ENCODE data around the gene ADGRD1.

GRCh38 chr12:130988261-130988660 is 34.6 kb downstream of the ADGRD1 start:
- TF ChIP-seq POLR2AphosphoS5 (IDR thresholded peaks at IDR 0.05) = no peak
- TF ChIP-seq CTCF (IDR thresholded peaks at IDR 0.05) = no peak

All from esophagus muscularis mucosa (tissue), 3 donors.